Erythroblast (primary cell): ENCODE results near the gene ZNF574.

ENCODE experiments used
- GATA1 ChIP-seq: IDR thresholded peaks from 2 replicates; pipeline ENCODE4 v1.6.1; 2011; ENCODE audit warnings: low read depth, mild to moderate bottlenecking, control low read depth, low read length, moderate library complexity
- POLR2A ChIP-seq: IDR thresholded peaks from 2 replicates; pipeline ENCODE4 v1.6.1; 2011; ENCODE audit warnings: mild to moderate bottlenecking, low read length

- TF ChIP-seq POLR2A (no peak), GATA1 (no peak)
These were observed 7.0 kb upstream of the ZNF574 start for GRCh38 chr19:42068756-42069571.
